ENCODE results near the gene IRX5. TPM values are rescaled to one million over a fixed set of nuclear protein-coding genes. Genes with fewer than 3 reads are reported as not detected.

The IRX5 gene
- total RNA-seq, 1 donor = not detected

DNA sequence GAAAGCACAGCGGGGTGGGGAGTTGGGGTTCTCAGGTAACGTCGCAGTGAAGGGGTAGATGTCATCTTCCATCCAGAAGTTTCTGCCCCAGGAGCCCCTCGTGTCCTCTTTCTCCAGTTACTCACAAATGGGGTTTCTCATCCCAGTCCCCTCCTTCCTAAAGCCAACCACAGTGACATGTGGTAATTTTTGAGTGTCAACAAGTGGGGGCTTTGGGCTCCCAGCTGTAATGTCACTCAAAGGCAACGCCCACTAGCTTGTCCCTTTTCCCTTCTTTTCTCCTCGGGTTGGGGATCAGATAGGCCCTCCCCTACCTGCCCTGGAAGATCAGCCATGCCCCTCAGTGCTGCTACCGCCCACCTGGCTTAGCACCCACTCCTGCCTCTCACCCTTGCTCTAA lies 14.4 kb downstream of the IRX5 start:
- no peak overlapping the region for H3K4me3 ChIP-seq (ENCODE audit: low read depth, low read length)
- no peak for DNase-seq (ENCODE audit: low read depth)
- TF ChIP-seq, protein P1, sequence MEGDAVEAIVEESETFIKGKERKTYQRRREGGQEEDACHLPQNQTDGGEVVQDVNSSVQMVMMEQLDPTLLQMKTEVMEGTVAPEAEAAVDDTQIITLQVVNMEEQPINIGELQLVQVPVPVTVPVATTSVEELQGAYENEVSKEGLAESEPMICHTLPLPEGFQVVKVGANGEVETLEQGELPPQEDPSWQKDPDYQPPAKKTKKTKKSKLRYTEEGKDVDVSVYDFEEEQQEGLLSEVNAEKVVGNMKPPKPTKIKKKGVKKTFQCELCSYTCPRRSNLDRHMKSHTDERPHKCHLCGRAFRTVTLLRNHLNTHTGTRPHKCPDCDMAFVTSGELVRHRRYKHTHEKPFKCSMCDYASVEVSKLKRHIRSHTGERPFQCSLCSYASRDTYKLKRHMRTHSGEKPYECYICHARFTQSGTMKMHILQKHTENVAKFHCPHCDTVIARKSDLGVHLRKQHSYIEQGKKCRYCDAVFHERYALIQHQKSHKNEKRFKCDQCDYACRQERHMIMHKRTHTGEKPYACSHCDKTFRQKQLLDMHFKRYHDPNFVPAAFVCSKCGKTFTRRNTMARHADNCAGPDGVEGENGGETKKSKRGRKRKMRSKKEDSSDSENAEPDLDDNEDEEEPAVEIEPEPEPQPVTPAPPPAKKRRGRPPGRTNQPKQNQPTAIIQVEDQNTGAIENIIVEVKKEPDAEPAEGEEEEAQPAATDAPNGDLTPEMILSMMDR (IDR thresholded peaks at IDR 0.05; ENCODE audit: insufficient read depth, low read depth, low read length) = no peak

DNA sequence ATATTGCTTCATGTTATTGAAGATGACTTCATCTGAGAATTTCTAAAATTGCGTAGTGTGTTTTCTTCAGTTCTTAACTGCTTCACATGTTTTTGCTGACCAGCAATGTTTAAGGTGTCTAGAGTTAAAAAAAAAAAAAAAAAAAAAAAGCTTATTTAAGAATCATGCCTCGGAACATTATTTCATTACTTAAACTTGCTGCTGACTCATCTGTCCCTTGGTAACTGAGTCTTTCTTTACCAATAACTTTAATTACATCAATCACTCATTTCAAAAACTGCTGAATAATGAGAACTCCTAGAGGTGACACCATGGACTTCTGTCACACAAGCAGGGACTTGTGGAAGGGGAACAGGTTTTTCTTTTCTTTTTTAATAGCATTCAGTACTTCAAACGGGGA lies 16.2 kb downstream of the IRX5 start:
- DNase-seq (ENCODE audit: low read depth) = no peak
- TF ChIP-seq, protein P1 (IDR thresholded peaks at IDR 0.05; ENCODE audit: insufficient read depth, low read depth, low read length) = no peak
- no peak overlapping the region for H3K4me3 ChIP-seq (ENCODE audit: low read depth, low read length)

DNA sequence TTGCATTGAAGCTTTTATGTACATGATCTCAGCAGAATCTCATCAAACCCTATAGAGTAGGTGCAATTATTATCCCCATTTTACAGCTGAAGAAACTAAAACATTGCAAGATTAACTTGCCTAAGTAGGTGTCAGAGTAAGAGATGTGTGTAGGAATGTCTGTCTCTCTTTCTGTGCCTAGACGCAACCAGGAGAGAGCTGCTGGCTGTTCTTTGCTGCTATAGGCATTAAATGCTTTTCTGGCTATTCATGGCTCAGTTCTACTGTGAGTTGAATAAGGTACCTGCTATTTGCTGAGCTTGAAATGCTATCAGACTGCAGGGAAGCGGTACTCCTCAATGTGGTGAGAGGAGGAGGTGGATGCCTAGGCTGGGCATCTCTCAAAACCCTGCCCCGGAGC lies 17.0 kb downstream of the IRX5 start:
- DNase-seq (ENCODE audit: low read depth) = no peak
- H3K4me3 ChIP-seq (ENCODE audit: low read depth, low read length) = no peak overlapping the region
- TF ChIP-seq, protein P1 (IDR thresholded peaks at IDR 0.05; ENCODE audit: insufficient read depth, low read depth, low read length) = no peak

DNA sequence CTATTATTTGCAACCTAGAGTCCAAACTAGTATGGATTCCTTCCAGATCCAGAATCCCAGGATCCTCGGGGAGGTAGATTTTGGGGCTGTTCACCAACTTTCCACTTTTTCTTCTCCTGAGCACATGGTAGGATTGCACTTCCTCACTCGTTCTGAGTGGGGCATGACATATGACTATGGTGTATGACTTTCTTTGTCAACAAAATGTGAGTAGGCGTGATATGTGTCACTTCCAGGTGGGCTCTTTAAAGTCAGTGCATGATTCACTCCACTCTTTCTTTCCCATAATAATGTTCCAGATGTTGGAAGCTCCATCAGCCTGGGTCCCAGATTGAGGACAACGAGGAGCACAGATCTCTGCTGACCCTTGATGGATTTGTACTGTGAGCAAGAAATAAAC lies 21.5 kb downstream of the IRX5 start:
- TF ChIP-seq, protein P1 (IDR thresholded peaks at IDR 0.05; ENCODE audit: insufficient read depth, low read depth, low read length) = no peak
- no peak for DNase-seq (ENCODE audit: low read depth)

DNA sequence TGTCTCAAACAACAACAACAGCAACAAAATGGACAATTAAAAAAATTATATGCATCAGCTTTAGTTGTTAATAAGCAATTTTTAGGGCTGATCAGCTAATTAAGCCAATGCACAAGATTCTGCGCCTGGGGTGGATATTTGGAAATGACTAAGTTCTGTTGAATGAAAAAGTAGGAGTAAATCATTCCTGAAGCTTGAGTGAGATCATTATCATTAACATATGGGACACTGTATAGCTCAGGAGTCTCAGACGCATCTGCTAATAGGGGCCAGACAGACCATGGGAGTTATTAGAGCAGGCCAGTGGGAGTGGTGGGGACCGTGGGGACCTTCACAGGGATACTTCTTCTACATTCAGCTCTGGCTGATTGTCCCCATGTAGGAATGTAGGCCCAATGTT lies 22.8 kb downstream of the IRX5 start:
- TF ChIP-seq, protein P1 (IDR thresholded peaks at IDR 0.05; ENCODE audit: insufficient read depth, low read depth, low read length) = no peak
- H3K4me3 ChIP-seq (ENCODE audit: low read depth, low read length) = no peak overlapping the region
- no peak for DNase-seq (ENCODE audit: low read depth)

More for the DNA sequence above, 21.5 kb downstream of the IRX5 start:
- no peak overlapping the region for H3K4me3 ChIP-seq (ENCODE audit: low read depth, low read length)

DNA sequence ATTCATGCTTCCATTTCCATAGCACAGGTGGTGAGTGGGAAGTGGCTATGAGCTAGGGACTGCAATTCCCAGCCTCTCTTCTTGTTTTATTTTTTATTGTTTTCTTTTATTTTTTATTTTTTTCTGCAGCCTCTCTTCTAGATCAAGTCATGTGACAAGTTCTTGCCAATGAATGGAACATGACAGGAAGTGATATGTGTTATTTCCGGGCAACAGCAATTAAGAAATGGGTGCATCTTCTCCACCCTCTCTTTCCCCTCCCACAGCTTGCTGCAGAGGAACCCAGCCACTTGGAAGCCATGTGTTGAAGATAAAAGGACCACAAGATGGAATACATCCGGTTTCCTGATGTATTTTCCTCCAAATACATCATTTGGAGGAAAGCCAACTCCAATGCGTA lies 23.6 kb downstream of the IRX5 start:
- TF ChIP-seq, protein P1 (IDR thresholded peaks at IDR 0.05; ENCODE audit: insufficient read depth, low read depth, low read length) = no peak
- no peak for DNase-seq (ENCODE audit: low read depth)
- no peak overlapping the region for H3K4me3 ChIP-seq (ENCODE audit: low read depth, low read length)

DNA sequence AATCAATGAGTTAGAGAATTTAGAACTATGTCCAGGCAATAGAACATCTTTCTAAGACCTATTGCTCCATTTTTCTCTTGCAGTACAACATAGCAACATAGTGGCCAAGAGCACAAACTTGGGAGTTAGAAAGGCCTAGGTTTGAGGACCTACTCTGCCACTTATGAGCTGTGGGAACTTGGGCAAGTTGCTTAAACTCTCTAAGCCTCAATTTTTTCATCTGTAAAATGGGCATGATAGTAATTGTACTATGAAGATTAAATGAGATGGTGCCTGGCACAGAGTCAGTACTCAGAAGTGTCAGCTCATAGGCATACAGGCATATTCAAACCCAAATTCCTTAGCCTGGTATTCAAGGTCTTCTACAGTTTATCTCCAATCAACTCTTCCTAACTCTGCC lies 25.1 kb downstream of the IRX5 start:
- TF ChIP-seq, protein P1 (IDR thresholded peaks at IDR 0.05; ENCODE audit: insufficient read depth, low read depth, low read length) = no peak
- no peak for DNase-seq (ENCODE audit: low read depth)
- H3K4me3 ChIP-seq (ENCODE audit: low read depth, low read length) = no peak overlapping the region

Data from fibroblast of villous mesenchyme (primary cell).